DOHH2 (cell line): ENCODE results near the gene AP3S2.

ENCODE experiments used
- H3F3A ChIP-seq: fragments of 200-600 bp; sonication (generic), shearing (Covaris generic); 2 replicates; pipeline ENCODE4 v1.6.0; 2016; ENCODE audit warnings: antibody characterized with exemption, mild to moderate bottlenecking; ENCODE audit not compliant: control insufficient read depth, insufficient read depth
- H3K27ac ChIP-seq: fragments of 200-600 bp; sonication (generic); 2 replicates; pipeline ENCODE4 v1.5.1; 2014; ENCODE audit warnings: low read depth, mild to moderate bottlenecking, low read length, moderate library complexity
- H3K27me3 ChIP-seq: fragments of 200-600 bp; sonication (generic); 2 replicates; pipeline ENCODE4 v1.6.1; 2014; ENCODE audit warnings: mild to moderate bottlenecking, low read length, mixed read lengths; ENCODE audit not compliant: control insufficient read depth
- H3K36me3 ChIP-seq: fragments of 200-600 bp; sonication (generic); 2 replicates; pipeline ENCODE4 v1.6.1; 2014; ENCODE audit warnings: mild to moderate bottlenecking, low read length, moderate library complexity, mixed read lengths; ENCODE audit not compliant: control insufficient read depth
- H3K4me1 ChIP-seq: fragments of 200-600 bp; sonication (generic); 2 replicates; pipeline ENCODE4 v1.6.1; 2014; ENCODE audit warnings: mild to moderate bottlenecking, low read length, mixed read lengths; ENCODE audit not compliant: control insufficient read depth
- H3K4me2 ChIP-seq: fragments of 200-600 bp; sonication (generic); 2 replicates; pipeline ENCODE4 v1.6.0; 2014; ENCODE audit warnings: mild to moderate bottlenecking, low read length, moderate library complexity
- H3K4me3 ChIP-seq: fragments of 200-600 bp; sonication (generic); 2 replicates; pipeline ENCODE4 v1.5.1; 2014; ENCODE audit warnings: mild to moderate bottlenecking, low read length, mixed read lengths
- H3K79me2 ChIP-seq: fragments of 200-600 bp; sonication (generic); 2 replicates; pipeline ENCODE4 v1.6.1; 2014; ENCODE audit warnings: mild to moderate bottlenecking, low read length, mixed read lengths; ENCODE audit not compliant: control insufficient read depth
- H3K9me2 ChIP-seq: fragments of 200-600 bp; sonication (generic); replicated peaks from 2 replicates; pipeline ENCODE4 v1.6.1; 2014; ENCODE audit warnings: mild to moderate bottlenecking, low read length, mixed read lengths; ENCODE audit not compliant: control insufficient read depth
- H3K9me3 ChIP-seq: fragments of 200-600 bp; sonication (generic); 2 replicates; pipeline ENCODE4 v1.6.1; 2014; ENCODE audit warnings: antibody characterized with exemption, low read length, mixed read lengths; ENCODE audit not compliant: control insufficient read depth, insufficient read depth
- H4K20me1 ChIP-seq: fragments of 200-600 bp; sonication (generic); 2 replicates; pipeline ENCODE4 v1.6.0; 2014; ENCODE audit warnings: low read depth, mild to moderate bottlenecking, antibody characterized with exemption, low read length, moderate library complexity; ENCODE audit not compliant: control insufficient read depth, insufficient read depth
- CTCF ChIP-seq: fragments of 200-600 bp; sonication (generic); IDR thresholded peaks from one replicate; pipeline ENCODE4 v1.5.1; 2014; ENCODE audit warnings: antibody characterized with exemption, mild to moderate bottlenecking, low read depth, low read length; ENCODE audit not compliant: poor library complexity, severe bottlenecking
- EZH2phosphoT487 ChIP-seq: fragments of 200-600 bp; sonication (generic); IDR thresholded peaks from 2 replicates; pipeline ENCODE4 v1.6.1; 2017; ENCODE audit warnings: borderline replicate concordance, mild to moderate bottlenecking, antibody characterized with exemption, low read length, moderate library complexity, mixed read lengths

The AP3S2 gene

GRCh38 chr15:89903858-89904130, 10.0 kb upstream of the AP3S2 start:
- peaks cover 8% of the 10 kb centered on the region for H3K4me1 ChIP-seq

GRCh38 chr15:89903015-89903857, 9.4 kb upstream of the AP3S2 start:
- peaks cover 13% of the 10 kb centered on the region for H3K4me1 ChIP-seq
- H3K9me2 ChIP-seq = no peaks in the 10 kb centered on the region
- no peaks in the 10 kb centered on the region for H3K9me3 ChIP-seq
- no peak overlapping the region for H3K27ac ChIP-seq
- H3F3A ChIP-seq = no peaks in the 10 kb centered on the region
- H3K79me2 ChIP-seq = no peaks in the 10 kb centered on the region
- no peak overlapping the region for H3K4me3 ChIP-seq
- TF ChIP-seq EZH2phosphoT487 (no peak), CTCF (no peak)
- H3K36me3 ChIP-seq = no peaks in the 10 kb centered on the region
- no peak overlapping the region for H3K4me2 ChIP-seq
- H4K20me1 ChIP-seq = no peaks in the 10 kb centered on the region
- no peaks in the 10 kb centered on the region for H3K27me3 ChIP-seq

More at GRCh38 chr15:89903858-89904130, 10.0 kb upstream of the AP3S2 start:
- Histone ChIP-seq H3K27me3 (no peaks in the 10 kb centered on the region), H3K4me2 (no peak overlapping the region), H3K9me2 (no peaks in the 10 kb centered on the region), H3K79me2 (no peaks in the 10 kb centered on the region), H3K27ac (no peak overlapping the region), H4K20me1 (no peaks in the 10 kb centered on the region), H3K4me3 (no peak overlapping the region), H3K9me3 (no peaks in the 10 kb centered on the region), H3K36me3 (no peaks in the 10 kb centered on the region), H3F3A (no peaks in the 10 kb centered on the region)
- TF ChIP-seq EZH2phosphoT487 = no peak
- no peak for TF ChIP-seq CTCF

- Histone ChIP-seq H3K27ac (no peak overlapping the region), H4K20me1 (no peaks in the 10 kb centered on the region), H3K4me2 (no peak overlapping the region), H3K36me3 (no peaks in the 10 kb centered on the region), H3K79me2 (no peaks in the 10 kb centered on the region), H3K4me1 (peaks cover 15% of the 10 kb centered on the region), H3K4me3 (no peak overlapping the region), H3F3A (0 out of 2 replicates have a peak, but pooled peaks cover 3% of the 10 kb centered on the region), H3K27me3 (no peaks in the 10 kb centered on the region), H3K9me3 (no peaks in the 10 kb centered on the region), H3K9me2 (no peaks in the 10 kb centered on the region)
- TF ChIP-seq CTCF = no peak
- TF ChIP-seq EZH2phosphoT487 = no peak
Measured at GRCh38 chr15:89900849-89901248, 7.1 kb upstream of the AP3S2 start.
